ENCODE results near the gene AKAP10.

DNA sequence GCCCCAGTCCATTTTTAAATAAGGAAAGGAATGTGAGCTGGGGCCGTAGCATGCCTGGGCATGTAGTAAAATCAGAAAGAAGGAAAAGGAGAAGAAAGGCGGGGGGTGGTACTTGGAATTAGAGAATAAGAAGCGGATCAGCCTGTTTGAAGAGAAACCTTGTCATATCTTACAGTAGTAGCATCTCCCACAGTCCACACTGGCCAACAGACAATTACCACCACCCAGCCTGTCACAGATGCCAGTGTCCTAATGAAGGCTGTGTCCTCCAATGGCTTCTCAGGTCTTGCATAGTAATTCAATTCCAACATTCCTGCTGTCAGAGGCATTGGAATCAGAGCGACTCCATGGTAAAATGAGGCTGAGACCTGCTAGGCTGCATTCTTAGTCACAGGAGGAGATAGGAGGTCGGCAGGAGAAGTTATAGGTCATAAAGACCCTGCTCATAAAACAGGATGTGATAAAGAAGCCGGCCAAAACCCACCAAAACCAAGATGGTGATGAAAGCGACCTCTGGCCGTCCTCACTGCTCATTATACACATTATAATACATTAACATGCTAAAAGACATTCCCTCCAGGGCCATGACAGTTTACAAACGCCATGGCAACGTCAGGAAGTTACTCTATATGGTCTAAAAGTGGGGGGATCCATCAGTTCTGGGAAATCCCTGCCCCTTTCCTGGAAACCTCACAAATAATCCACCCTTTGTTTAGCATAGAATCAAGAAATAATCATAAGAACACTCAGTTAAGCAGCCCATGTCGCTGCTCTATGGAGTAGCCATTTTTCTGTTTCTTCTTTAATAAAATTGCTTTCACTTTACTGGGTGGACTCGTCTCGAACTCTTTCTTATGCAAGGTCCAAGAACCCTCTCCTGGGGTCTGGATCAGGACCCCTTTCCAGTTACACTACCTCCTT, 9.6 kb upstream of the AKAP10 start:
- TF ChIP-seq POLR2A (IDR thresholded peaks at IDR 0.05; ENCODE audit: low read length) (no peak), GATA1 (IDR thresholded peaks at IDR 0.05; ENCODE audit: low read depth, low read length) (no peak)

Data from erythroblast (primary cell).